Stimulated activated CD4-positive, alpha-beta T cell treated with anti-CD3 and anti-CD28 coated beads, Interleukin-12 subunit alpha, Interleukin-12 subunit beta, amount 100 ng/mL, for 4 hours (primary cell): ENCODE measurements around the gene C1QA.
A peak's percentile ranks its signal among the peaks of the same experiment; 100 is the strongest.
"Not testable (repeated sequence)": the region's sequence is repeated elsewhere in the genome, so short reads cannot be mapped to it uniquely, and the experiment has no call there.

Source experiments
- DNase-seq: peaks from one replicate; pipeline ENCODE4 v3.0.0-alpha.2; 2020

Gene C1QA

DNA sequence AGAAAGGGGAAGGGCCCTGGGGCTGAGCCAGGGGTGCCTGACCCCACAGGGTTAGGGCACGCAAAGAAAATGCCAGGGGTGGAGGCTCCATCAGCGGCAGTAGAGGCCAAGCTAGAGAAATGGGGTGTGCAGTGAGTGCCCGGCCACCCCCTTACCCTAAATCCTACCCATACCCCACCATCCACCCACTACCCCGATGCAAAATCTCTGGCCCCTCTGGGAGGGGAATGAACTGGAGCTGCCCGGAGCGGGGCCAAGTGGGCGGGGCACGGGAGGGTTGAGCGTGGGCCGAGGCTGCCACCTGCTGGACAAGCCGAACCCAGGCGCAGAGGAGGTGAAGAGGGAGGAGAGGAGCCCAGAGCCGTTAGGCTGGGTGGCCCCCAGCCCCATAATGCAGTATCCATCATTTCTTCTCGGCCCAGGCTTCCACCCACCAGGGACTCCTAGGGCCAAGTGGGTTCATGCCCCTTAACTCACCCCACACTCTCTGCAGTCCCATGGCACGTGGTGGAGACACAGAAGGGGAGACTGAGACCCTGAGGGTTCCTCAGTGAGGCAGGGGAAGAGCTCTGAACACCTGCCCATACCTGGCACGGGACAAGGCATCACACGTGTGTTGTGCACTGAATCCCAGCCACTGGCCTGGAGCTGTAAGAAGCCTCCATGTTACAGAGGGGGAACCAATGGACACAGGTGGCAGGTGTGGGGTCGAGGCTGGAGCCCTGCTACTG lies 5.6 kb downstream of the C1QA start:
- peak; percentile 72 for DNase-seq

DNA sequence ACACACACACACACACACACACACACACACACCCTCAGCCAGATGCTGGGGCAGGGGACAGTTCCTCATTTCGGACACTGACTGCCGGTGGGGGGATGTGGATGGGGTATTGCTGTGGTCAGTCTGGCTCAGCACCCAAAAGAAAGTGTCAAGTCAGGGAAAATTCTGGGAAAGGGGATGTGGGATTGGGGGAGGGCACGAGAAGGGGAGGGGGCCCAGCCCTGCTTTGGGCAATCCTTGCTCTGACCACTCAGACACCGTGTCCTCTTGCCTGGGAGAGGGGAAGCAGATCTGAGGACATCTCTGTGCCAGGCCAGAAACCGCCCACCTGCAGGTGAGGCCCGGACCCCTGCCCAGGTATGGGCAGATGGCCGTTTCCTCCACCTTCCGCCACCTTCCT lies 7.0 kb downstream of the C1QA start, which contains the start of gene C1QC:
Gene C1QC, plus strand, starts transcription at position 253 of the 400 bp plus-strand sequence. CDS start 391 bp downstream, outside the sequence.
- DNase-seq = no peak

DNA sequence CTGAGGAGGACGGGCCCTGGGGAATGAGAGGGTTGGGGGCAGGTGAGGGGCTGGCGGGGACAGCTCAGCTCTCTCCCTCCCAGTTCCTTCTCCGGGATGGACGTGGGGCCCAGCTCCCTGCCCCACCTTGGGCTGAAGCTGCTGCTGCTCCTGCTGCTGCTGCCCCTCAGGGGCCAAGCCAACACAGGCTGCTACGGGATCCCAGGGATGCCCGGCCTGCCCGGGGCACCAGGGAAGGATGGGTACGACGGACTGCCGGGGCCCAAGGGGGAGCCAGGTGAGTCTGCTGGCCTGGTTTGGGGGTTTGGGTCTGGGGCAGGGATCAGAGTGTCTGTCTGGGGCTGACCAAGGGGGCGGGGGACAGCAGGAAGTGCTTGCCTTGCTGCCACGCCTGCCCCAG lies 7.5 kb downstream of the C1QA start:
- no peak for DNase-seq

DNA sequence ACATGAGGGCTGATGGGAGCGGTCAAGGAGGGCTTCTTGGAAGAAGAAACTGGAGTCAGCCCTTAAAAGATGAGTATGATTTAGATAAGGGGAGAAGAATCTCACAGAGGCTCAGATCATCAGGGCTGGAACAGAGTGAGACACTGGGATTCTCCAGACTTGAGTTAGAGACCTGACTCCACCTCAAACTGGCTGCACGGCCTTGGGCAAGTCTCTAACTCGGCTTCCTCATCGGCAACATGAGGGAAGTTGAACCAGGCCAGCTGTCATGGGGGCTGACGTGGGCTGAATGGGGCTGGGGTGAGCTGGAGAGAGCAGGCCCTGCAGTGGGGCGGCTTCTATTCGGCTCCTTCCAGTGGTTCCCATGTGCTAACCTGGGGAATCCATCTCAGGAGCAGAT lies 9.5 kb downstream of the C1QA start:
- DNase-seq = no peak

DNA sequence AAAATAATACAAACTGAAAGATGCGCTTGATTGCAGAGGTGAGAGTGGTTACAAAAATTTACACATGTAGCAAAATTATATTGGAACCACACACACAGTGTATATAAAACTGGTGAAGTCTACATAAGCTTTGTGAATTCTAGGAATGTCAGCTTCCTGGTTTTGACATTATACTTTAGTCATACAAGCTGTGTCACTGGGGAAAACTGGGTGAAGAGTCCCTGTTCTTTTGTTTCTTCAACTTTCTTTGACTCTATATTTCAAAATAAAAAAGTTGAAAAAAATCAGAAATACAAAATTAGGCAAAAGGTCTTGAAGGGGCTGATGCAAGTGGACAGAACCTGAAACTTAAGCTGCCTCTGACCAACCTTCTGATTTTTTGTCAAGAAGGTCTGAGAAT lies 10.0 kb downstream of the C1QA start:
- no peak for DNase-seq

DNA sequence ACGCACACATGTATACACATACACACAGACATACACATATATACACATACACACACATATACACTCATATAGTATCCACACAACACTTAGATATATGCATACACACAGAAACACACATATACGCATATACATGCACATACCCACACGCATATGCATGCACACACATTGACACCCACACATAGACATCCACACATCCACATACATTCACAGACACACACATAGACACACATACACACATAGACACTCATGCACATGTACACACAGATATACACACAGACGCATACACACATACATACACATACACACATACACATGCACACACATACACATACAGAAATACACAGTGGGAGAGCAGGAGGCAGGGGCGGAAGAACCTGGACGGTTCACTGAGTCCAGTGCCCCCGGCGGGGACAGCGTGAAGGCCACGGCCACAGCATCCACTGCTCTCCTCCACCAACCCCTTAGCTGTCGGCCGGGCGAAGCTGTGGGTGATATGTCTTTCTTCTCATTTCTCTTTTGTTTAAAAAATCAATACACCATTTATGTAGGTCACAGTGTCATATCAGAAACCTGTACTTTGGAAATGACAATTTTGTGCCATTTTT lies 13.8 kb downstream of the C1QA start:
- DNase-seq = no peak

DNA sequence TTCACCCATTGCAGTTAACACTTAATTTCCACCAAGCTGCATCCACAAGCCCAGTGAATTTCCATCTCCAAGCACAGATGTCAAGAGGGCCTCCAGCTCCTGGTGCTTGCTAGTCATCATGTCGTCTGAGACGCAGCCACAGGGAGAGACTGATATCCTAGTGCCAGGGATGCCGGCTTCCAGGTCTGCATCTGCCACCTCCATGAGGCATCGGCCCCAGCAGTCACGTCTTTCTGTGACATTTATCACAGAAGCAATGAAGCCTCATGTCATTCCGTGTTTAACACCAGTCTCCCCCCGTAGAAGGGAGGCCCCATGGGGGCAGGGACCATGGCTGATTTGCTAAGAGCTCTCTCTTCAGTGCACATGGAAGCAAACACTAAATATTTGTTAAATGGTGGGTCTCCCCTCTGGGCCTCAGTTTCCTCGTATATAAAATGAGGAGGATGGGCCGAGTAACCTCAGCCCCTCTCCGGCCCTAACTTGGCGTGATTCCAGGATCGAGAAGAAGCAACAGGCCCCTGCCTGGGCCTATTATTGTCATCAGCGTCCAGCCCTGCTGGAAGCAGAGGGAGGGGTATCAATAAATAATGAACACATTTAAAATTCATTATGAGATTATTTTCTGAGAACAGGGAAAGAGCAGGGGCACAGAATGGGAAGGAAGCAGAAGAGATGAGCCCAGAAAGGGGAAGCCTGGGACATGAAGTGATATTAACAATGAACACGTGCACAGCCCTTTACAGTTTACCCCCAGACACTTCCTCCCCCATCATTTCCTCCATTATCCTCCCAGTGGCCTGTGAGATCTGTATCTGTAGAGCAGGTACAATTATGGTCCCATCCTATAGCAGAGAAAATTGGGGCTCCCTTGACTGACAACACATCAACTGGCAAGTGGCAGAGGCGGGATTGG lies 15.8 kb downstream of the C1QA start:
- no peak for DNase-seq

DNA sequence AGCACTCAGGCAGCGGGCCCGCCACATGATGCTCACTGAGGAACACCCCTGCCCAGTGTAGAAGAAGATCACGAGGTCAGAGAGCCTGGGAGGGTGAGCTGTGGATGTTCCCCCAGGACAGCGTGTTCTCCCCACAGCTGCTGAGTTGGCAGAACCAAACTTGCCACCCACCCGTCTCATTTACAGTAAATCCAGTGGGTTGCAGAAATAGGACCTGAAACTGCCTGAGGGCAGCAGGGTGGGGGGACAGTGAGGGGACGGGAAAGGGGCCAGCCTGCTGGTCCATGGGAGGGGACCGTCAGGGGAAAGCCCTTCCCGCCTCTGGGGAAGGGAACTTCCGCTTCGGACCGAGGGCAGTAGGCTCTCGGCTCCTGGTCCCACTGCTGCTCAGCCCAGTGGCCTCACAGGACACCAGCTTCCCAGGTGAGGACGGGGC lies 16.5 kb downstream of the C1QA start, which contains the start of gene C1QB:
Gene C1QB, plus strand, starts transcription at position 356 of the 436 bp plus-strand sequence. CDS start 6,227 bp downstream, outside the sequence.
- DNase-seq = no peak

DNA sequence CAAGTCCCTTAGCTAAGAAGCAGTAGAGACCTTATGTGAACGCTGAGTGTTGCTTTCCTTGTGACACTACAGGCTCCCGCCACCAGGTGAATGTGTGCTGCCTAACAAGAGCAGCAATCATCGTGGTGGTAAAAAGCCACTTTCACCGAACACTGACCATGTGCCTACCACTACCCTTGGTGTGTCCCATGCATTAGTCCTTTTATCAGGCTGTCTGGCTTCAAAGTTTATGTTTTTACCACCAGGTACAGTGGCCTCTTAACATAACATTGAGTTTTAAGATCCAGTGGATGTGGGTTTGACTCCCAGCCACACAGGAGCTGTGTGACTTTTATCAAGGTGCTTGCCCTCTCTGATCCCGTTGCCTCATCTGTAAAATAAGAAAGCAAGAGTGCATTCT lies 18.3 kb downstream of the C1QA start:
- DNase-seq = no peak

DNA sequence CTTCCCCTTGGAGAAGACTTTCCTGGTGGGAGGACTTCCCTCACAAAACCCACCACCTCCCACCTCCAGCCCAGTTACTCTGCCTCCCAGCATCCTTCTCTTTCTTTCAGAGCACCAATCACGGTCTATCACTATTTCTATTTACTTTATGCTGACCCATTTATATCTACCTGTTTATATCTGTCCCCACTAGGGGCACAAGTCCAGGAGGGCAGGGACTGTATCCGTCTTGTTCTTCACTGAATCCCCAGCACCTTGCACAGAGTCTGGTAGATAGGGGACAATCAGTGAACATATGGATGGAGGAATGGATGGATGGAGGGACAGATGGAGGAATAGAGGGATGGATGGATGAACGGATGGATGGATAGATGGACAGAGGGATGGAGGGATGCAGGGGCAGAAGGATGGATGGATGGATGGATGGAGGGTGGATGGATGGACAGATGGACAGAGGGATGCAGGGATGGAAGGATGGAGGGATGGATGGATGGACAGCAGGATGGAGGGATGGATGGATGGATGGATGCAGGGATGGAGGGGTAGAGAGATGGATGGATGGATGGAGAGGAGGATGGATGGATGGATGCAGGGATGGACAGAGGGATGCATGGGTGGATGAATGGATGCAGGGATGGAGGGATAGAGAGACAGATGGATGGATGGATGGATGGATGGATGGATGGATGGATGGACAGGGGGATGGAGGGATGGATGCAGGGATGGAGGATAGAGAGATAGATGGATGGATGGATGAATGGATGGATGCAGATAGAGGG lies 22.1 kb downstream of the C1QA start:
- no peak for DNase-seq

DNA sequence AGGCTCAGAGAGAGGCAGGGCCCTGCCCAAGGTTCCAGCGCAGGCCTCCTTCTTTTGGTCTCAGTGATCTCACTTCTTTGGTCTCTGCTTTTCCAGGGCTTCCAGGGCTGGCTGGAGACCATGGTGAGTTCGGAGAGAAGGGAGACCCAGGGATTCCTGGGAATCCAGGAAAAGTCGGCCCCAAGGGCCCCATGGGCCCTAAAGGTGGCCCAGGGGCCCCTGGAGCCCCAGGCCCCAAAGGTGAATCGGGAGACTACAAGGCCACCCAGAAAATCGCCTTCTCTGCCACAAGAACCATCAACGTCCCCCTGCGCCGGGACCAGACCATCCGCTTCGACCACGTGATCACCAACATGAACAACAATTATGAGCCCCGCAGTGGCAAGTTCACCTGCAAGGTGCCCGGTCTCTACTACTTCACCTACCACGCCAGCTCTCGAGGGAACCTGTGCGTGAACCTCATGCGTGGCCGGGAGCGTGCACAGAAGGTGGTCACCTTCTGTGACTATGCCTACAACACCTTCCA lies 24.4 kb downstream of the C1QA start:
- no peak for DNase-seq

DNA sequence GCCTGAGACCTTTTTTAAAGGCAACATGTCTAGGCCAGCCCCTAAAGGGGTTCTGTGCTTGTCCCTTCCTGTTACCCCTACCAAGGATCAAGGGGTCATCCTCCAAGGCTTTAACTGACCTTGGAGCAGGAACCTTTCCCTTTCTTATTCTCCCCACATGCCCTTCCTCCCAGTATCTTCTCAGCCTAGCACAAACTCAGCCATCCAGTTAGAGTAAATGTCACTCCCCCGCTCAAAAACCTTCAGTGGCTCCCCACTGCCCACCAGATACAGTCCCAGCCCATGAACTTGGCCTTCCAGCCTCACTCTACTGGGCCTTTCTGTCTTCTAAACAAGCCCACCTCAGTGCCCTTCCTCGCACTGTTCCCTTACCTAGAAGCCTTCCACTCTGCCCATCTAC lies 25.5 kb downstream of the C1QA start:
- no peak for DNase-seq

DNA sequence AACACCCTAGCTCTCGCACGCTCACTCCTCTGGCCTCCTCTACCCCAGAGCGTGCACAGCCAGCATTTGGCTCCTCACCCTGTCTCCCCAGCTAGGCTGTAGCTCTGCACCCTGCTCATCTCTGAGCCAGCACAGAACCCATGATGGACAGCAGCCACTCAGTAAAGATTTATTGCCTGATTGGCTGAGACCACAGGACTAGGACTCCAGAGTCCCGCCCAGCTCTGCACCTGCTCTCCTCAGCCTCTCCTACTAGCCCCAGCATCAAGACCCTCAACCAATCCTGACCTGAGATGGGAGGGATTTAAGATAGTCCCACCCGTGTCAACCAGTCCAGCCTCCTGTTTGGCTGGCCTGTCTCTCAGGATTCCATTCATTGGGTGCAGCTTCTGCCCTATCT lies 25.9 kb downstream of the C1QA start:
- DNase-seq = no peak

DNA sequence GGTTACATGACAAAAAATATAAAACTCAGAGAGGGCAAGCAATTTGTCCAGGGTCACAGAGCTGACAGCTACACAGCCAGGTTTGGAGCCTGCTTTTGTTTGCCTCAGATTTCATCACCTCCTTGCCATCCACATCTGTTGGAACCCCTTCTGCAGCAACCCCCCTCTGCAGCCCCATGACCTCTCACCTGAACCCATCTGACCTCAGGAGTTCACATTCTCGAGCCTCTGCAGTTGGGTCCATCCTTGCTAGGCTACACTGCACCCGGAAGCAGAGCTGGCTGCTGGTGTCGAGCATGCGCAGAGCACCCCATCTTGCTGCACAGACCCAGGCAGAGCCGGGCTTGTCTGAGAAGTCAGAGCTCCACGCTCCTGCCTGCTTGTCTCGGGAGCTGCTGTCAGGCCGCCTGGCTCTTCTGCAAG lies 26.6 kb downstream of the C1QA start:
- DNase-seq = no peak

DNA sequence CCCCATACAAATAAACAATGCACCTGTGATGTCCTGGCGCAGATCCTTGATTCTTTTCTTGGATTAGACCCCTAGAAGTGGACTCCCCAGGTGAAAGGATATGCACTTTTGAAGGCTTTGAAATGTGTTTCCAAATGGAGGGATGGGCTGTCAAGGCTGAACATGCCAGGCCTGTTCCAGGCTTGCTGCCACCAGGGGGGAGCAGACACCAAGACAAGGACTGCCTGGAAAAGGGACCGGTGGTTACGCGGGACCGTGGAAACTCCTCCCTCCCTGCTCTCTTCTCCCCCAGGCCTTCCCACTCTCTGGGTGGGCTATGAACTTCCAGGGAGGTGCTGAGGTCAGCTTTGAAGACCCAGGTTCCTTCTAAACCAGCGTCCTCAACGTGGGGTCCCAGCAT lies 29.3 kb downstream of the C1QA start:
- DNase-seq = no peak

DNA sequence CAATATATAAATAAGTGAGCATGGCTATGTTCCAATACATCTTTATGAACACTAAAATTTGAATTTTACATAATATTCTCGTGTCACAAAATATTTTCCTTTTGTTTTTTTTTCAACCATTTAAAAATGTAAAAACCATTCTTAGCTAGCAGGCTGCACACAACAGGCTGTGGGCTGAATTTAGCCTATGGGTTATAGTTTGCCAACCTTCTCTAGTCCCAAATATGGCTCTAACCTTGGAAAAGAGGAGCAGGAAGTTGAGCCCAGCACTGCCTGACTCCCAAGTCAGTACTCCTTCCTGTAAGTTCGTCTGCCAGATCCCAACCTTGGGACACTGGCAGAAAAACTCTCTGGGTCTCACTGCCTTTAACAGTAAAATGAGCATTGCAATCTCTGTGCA lies 30.0 kb downstream of the C1QA start:
- no peak for DNase-seq

DNA sequence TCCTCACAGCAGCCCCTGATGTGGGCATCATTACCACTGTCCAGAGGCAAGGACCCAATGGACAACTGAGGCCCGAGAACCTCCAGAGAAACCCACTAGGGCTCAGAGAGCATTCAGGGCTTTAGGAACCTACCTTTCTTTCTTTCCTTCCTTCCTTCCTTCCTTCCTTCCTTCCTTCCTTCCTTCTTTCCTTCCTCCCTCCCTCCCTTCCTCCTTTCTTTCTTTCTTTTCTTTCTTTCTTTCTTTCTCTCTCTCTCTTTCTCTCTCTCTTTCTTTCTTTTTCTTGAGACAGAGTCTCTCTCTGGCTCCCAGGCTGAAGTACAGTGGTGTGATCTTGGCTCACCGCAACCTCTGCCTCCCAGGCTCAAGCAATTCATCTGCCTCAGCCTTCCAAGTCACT lies 32.4 kb downstream of the C1QA start:
- DNase-seq = not testable (repeated sequence)

DNA sequence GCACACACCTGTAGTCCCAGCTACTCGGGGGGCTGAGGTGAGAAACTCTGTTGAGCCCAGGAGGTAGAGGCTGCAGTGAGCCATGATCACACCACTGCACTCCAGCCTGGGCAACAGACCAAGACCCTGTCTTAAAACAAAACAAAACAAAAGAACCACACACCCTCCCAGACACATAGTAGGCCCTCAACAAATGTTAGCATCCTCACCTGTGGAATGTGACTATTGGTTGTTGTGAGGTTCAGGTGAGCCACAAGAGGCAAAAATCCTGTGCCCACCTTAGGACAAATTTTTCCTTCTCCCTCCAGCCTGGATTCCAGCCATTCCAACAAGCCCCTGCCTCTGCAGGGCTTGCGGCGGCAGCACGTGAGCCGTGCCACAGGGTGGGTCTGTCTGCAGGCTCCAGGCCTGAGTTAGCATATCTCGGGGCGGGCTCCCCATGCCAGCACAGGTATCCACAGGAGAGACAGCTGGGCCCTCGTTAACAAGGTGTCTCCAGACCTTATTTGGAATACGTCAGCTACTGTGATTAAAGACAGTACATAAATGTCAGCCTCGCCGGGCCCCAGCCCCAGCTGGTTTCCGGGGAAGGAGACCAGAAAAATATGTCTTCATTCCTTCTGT lies 34.0 kb downstream of the C1QA start:
- no peak for DNase-seq

DNA sequence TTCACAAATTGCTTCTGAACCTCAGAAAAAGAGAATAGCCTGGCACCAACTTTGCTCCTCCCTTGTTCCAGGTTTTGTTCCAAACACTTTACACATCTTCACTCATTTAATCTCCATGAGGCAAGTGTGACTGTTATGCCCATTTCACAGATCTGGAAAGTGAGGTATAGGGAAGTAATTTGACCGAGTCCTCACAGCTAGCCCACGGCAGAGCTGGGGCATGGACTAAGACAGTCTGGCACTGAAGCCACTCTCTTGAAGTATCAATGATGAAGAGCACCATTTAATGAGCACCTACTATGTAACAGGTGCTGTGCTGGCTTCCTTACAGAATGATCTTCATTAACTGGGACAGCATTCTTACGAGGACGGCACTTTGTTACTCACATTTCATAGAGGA lies 35.6 kb downstream of the C1QA start:
- DNase-seq = no peak

DNA sequence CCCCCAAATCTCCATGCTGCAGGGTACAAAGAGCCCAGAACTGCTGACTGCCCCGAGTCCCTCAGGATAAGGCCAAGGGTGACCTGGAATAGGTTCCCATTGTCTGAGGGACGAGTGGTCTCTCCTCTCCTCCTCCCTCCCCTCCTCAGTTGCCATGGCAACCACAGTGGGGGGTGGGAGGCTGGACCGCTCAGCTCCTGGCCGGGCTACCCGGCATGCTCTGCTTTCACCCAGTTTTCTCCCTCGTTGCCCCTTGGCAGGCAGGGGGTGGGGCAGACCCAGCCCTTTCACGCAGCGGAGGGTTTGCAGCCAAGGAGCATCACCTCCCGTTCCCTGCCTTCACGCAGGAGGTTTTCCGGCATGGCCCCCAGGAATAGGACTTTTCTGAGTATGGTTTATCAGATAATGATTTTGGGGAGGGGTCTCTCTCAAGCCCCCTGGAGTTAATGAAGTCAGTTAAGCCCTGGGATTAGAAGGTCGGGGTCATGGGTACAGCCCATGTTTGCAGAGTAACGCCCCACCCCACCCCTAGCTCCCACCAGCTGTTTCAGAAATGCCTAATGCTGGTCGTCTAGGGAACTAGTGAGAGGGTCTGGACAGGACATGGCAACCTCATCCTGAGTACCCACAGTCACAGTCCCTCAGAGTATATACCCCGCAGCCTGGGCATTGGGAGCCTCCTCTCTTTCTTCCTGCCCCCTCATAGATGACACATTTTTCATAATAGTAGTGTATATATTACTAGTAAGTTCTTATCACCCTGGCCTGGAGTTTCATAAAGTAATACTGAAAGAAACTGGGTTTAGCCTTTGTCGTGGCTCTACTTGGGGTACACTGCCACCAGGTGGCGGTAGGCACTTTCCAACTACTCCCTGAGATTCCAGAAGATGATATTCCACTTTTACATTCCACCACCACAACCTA lies 37.3 kb downstream of the C1QA start:
- DNase-seq = peak; percentile 7

DNA sequence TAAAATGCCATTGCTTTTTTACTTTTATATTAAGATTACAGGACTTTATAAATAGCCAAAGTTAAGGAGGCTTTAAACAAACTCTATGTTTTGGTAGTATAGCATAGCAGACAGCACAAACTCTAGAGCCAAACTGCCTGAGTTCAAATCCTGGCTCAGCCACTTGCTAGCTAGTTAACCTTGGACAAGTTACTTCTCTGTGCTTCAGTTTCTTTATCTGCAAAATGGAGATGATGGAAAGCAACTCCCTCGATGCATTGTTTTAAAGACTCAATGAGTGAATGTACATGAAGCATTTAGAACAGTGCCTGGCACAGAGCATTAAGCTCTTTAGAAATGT lies 38.0 kb downstream of the C1QA start:
- DNase-seq = no peak
